NCI-H2227 (cell line): ENCODE results near the gene PCCA.

Experiments used
- DNase-seq: peaks from one replicate; lab custom pipeline; 2025; ENCODE audit not compliant: unreplicated experiment; lab: John Stamatoyannopoulos, UW

The PCCA gene

DNA sequence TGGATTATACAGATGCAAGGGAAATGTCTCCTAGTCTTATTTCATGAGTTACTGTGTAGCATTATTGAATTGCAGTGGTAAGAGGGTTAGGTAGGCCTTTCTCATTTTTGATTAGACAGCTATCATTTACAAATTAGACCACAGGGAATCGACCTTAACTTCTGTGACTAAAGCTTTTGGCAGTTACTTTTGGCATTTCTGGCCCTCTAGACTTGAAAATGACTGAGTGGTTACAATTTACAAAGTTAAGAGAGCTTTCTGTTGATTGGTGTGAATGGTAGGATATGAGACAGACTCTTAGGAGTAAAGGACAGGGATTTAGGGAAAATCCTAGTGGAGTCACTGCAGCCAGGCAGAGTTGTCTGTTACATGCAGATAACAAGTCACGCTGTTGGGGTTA is 413.6 kb downstream of the PCCA start:
- no peak for DNase-seq

DNA sequence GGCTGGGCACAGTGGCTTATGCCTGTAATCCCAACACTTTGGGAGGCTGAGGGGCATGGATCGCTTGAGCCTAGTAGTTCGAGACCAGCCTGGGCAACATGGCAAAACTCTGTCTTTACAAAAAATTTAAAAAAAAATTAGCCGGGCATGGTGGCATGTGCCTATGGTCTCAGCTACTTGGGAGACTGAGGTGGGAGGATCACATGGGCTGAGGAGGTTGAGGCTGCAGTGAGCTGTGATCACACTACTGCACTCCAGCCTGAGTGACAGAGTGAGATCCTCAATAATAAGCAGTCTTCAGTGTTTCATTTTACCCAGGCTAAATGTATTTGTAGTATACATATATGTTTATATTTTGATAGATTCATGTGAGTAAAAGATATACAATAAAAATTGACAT is 414.7 kb downstream of the PCCA start:
- DNase-seq: no peak

DNA sequence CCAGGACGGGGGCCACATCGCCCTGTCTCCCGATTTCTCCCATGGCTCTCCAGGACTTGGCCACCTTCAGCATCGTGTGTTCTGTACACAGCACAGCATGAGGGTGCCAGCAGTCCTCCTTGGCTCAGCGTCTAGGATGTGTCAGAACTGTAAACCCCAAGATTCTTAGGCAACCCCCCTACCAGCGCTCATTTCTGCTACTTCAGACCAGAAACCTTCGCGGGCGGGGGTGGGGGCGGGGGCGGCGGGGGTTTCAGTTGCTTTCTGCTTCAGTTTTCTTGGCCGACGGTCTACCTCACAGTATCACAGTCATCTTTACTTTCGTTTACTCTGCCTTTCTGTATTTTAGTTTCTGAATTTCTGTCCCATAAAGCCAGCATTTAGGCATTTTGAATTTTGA is 417.3 kb downstream of the PCCA start:
- no peak for DNase-seq

DNA sequence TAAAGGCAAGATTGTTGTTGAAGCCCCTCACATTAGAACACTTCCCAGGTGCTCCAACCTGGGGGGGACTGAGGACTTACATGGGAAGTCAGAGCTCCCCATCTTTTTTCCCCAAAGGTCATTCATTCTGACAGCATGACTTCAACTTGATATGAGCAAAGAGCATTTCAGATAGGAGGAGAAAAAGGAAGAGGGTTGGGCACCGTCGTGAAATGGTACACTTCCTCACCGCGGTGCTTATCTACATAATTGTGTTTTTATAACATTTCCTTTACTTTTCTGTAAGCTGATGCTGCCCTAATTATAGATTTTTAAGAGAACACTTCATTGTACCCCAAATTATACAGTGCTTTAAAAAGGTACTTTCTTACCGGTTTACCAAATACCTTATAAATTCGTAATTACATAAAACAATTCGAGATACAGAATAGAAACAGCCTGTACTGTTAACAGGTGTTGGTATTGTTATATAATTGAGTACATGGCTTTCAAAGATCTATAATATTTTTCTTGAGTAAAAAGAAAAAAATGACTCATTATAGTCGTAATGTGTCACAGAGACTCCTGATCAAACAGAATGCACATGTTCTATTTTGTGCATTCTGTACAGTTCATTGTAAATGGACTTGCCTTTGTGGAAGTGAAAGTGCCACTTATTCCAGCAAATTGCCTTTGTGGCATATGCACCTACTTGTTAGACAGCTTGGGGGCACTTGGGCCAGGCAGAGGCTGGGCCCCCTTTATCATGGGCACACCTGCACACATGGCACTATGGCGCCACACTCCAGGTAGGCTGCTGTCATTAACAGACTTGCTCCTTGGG is 417.9 kb downstream of the PCCA start:
- DNase-seq: peak; percentile 50

DNA sequence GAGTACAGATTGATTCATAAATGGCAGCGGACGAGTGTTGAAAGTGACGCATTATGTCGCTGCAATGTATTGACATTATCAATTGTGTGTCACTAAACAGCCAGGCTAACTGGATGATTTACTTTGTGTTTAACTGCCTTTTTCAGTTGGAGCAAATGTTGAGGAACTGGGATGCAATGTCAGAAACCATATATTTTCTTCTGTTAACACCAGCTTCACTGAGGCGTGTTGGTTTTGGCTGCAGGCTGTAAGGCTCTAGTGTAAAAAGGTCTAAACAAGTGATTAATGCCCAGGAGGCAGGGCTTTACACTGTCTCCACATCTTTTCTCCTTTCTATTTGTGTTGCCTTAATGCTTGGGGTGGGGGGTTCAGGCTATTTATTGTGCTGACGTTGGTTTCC is 419.6 kb downstream of the PCCA start:
- DNase-seq: peak; percentile 47

DNA sequence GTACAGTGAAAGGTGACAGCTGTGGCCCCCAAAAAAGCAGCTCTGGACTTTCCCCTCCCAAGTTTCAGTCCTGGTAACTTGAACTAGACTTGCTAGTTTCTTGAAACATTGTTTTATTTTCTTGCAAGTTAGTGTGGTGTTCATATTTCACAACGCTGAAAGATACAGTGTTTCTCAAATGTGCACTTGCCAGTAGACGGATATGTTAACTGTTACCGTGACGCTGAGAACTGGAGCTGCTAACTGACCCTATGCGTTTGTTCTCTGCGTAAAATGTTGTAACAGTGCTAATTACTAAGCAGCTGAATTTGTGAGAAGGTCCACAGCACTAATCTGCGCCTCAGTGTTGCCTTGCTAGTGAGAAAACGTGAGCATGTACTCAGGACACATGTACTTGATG is 420.1 kb downstream of the PCCA start:
- DNase-seq: peak; percentile 15

DNA sequence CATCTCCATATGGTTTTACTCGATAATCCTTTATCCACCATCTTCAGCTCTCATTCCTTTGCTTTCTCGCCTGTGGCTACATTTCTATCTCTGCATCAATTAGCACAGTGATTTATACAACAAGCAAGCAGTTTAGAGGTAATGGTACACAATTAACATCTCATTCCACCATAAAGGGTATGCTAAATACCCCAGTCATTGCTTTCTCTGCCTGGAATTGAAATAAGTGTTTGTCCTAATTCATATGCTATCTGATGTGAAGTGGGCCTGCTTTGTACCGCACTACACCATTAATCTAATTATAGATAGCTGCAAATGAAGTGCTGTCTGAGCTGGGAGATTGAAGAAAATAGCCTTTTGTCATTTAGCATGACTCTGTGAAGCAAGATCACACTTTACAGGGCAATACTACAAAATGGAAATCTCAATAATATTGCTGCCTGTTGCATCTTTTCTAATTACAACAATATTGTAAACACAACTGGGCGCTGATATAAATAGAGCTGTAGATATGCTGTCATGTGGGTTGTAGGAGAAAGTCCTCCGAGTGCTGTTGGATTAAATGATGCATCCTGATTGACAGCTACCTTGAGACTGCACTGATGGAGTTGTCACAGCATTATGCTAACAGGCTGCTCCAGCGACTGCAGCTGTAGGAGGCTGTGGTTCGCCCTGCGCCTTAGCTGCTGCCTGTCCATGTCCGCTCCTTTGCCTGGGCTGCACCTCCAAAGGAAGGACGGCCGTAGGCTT is 421.5 kb downstream of the PCCA start:
- peak; percentile 26 for DNase-seq

DNA sequence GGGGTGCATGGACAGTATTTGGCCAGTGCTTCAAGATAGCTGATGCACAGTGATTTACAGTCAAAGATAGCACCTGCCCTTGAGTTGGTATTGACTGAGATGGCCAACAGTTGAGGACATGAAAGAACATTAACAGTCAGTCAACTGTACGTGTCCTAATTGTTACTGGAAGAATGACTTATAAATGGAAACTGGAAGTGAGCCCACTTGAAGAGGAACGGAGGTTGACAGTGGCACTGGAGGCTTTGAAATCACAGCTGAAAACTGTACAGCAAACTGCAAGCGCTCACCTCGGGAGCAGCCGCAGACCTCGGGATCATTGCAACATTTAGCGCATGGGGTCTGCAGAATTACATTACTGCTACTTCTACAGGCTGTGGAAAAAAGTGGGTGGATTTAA is 422.6 kb downstream of the PCCA start:
- DNase-seq: peak; percentile 8

DNA sequence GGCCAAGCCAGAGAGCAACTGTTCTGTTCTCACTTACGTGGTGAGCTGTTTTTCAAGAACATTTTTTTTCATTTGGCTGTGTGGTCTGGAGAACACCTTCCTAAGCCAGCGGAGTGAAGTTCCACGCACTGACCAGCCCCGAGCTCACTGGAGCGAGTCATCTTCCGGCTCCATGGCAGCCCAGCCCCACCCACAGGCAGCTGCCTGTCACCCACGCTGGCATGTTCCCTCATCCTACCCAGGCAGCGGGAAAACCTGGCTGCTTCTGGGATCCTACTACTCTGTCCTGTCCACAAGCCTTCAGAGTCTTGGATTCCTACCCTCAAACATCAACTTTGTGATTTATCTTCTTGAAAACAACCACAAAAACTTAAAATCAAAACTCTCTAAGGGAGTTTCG is 423.5 kb downstream of the PCCA start:
- no peak for DNase-seq

DNA sequence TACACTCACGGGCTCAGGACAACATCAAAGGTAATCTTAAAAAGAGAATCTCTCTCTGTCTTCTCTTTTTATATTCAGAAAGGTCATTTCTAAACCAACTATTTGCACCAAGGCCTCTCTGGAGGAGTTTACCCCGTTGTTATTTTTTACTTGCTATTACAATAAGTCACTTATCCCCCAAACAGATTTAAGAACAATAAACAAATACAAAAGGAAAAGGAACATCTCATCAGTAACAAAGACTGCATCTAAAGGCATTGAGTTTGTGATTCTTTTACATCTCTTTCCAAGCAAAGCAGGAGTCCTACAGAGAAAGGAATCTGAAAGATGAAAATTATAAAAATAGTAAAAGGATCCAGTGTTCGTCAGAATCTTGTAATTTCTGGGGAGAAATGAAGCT is 424.3 kb downstream of the PCCA start:
- no peak for DNase-seq

DNA sequence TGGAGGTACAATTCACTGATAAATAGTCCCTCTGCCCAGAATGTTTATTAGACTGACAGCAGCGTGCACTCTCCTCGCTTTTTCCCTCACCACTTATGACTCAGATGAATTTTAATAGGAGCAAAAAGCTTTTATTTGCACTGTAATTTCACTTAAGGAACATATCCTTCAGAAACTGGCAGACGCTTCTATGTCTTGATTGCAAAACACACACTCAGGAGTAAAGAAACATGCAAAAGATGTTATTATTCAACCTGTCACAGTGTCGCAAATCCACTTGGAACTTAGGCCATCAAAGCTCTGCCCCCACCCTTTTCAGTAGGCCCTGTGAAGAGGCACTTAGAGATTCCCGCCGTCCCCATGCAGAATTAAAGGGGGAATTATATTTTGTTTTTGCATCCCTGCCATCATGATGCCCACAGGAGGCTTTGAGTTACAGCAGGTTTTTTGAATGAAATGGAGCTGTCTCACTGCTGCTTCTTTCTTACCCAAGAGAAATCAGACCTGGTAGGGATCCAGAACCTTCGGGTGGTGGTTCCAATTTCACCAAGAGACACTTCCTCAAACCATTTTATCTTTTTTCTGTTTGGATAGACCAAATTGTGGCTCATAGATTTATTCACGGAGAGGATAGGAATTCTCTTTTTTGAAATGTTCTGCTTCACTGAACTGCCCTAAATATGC is 425.2 kb downstream of the PCCA start:
- DNase-seq: peak; percentile 78

DNA sequence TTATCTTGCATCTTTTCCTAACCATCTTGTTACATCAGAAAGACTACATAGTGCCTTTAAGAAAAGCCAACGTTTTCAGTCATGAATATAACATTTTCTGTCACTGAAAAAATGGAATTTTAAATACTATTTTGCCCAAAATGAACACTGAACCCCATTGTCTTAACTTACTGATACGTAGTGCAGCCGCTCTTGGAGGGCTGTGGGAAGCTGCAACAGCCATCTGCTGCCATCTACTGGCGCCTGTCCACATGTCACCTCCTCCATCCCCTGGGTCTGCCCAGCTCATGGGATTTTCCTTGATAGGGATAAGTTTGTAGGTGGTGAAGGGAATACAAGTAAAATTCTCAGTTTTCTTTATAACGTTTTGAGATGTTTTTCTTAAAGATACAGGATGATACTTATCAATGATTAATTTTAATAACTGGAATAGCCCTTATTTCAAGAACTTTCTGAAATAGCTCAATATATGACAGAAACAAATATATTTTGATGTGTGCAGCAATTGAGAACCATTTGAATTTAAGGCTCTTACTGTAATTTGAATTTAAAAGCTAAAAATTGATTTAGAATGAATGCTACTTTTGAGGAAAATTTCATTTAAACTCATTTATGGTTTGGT is 426.0 kb downstream of the PCCA start:
- DNase-seq: peak; percentile 85

DNA sequence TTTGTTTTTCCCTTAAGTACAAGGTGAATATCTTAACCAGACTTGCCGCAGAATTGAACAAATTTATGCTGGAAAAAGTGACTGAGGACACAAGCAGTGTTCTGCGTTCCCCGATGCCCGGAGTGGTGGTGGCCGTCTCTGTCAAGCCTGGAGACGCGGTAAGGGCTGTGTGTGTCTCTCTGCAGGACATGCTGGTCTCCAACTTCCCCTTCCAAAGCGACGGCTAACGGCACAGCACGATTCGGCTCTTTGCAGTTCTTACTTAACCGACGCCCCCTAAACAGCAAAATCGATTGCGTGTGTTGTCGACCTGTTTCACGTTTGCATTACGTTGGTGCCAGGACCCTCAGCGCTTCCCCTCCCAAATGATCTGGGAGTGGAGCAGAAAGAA is 426.5 kb downstream of the PCCA start:
- DNase-seq: peak; percentile 22

DNA sequence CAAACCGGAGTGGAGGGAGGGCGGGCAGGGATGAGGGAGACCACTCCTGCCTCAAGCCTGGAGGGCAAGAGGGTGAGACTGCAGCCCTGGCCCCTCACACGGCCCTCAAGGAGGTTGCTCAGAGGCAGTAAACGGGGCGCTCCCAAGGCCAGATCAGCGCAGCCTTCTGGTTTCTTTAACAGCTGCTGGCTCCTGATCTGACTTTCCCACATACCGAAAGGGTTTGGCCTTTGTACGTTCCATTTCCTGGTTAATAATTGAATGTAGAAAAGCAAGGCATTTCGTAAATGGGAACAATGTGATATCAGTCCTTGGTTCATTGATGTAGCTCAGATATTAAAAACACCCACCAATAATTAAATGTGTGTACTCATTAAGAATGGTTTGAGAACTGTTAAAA is 428.2 kb downstream of the PCCA start:
- DNase-seq: no peak

DNA sequence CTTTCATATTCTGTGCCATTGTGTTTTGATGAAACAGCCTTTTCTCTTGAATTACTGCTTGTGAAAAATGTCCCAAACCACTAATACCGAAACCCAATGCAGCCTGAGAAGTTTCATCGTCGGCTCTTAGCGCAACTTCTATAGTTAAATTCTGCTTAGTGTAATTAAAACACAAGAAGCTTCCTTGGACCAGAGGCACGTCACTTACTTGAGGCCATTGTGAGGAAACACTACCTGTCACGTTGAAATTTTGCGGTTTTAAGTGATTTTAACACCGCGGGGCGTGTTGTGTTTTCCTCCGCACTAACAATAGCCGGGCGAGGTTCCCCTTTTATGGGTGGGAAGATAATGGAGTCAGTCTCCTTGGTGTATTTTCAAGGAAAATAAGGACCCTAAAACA is 428.8 kb downstream of the PCCA start:
- no peak for DNase-seq

DNA sequence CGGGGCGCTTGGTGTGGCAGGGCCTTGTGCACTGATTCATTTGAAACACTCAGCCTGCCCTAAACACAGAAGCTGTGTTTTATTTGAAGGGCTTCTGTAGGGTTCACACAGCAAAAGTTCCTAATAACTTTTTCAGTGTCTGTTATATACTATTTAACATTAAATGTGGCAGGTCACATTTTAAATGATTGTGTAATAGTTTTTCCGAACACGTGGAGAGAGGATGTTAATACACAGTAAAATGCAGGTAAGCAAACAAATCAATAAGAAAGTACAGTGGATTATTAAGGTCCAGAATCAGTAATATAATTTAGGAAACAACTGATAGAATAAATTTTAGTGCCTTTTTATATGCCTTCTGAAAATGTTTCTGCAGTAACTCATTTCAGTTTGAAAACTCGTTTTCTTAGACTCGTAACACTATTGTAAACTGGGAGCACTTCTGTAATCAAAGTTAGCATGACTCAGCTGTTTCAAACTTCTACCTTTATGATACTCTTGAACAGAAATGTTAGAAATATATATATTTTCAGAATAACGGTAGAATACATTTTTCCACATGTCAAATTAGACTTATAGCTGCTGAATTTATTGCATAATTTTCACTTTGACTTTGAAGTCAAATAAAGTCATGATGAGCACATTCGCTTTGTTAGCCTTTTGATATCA is 429.6 kb downstream of the PCCA start:
- DNase-seq: no peak

DNA sequence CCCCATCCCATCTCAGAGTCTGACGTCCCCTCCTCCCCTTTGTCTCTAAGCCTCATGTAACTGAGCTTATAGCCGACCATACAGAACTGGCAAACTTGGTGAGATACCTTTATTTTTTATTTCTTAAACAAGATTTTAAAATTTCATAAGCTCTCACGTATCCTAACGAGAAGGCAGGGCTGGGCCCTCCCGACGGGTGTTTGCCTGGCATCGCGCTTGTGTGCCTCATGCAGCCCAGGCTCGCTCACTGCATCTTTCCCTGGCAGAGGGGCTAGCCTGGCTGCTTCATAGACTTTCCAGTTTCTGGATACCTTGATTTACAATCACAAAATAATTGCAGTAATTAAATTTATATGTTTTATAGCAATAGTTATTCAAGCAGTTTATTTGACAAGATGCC is 430.7 kb downstream of the PCCA start:
- DNase-seq: no peak

DNA sequence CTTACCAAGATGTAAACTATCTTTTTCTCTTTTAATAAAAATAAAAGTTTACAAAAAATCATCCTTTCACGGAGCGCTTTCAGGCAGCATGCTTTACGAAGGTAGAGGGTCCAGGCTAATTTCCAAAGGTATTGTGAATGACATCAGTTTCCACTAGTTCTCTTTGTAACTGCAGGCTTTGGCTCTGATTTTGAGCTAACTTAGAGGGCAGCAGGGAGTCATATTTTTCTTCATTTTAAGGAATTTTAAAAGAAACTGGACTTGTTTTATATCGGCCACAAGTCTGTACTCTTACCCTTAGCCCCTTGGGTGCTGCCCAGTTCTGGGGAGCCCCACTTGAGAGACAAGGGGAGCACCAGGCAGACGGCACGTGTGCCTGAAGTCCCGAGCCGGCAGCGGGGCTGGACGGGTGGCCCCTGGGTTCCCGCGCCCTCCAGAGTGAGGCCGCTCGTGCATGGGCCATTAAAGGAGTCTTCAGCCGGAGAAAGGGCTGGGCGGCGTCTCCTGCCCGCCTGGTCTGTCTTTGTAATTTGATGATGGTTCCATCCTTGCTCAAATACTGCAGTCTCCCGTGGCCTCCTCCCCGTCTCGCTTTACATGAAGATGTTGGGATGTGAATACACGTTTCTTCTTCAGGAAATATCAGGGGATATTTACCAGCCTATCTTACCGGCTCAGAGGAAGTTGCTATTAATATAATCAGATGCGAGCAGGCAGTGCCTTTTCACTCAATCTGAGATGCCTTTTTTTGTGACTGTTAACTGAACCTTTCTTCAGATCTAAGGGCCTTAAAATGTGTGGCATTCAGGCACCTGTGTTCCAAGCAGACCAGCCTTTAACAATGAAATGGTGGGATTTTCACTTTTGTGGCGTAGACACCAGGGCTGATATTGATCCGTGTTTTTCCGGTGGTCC is 432.3 kb downstream of the PCCA start:
- DNase-seq: peak; percentile 8

DNA sequence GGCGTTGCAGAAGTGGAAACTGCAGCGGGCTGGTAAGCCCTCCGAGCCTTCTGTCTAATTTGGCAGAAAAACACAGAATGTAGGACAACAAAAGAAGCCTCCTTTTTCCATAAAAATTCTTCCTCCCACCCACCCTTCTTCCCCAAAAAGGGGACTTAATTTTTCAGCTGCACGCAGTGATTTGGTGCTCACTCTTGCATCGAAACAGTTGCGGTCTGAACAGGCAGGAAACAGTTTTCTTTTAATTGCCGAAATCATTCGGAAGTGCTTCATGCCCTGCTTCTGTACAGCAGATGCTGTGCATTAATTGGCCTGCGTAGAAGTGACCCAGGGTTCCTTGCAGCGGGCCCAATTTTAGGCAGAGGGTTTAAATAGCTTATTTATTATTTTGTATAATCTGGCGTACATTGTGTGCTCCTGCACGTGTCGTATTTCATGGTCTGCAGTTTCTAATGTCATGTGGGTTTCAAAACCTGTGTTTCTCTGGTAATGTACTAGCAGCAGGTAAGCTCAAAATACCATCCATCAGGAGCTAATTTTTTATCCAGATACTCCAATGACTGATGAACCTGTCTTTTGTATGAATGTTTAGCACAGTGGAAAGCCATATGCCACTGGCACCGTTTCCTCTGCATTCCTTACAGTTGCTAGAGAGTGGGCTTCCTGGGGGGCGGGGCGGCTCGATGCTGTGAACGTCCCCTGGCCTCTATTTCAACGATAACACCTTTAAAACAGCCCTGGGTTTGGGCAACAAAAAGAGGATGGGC is 433.1 kb downstream of the PCCA start:
- DNase-seq: no peak
